Measurements from ENCODE around the gene RBMS1. TPM values are rescaled to one million over a fixed set of nuclear protein-coding genes. Genes with fewer than 3 reads are reported as not detected.

The RBMS1 gene
- total and polyA plus RNA-seq, 2 of the 13 experiments (the other 11 are each of a cell fraction or from before 2014, with no cell fraction given) = 55.5 to 110 TPM

GRCh38 chr2:160303527-160303926, 190.1 kb downstream of the RBMS1 start:
- no peak overlapping the region for H3K9ac ChIP-seq (ENCODE audit: insufficient read depth, low read depth, low read length)
- H3K27me3 ChIP-seq (ENCODE audit: control insufficient read depth in 1 of 2, insufficient read depth in 2 of 2, low read length in 2 of 2) = no peaks in the 10 kb centered on the region
- TF ChIP-seq SNRNP70 (IDR thresholded peaks at IDR 0.05; ENCODE audit: low read depth, low read length) = no peak
- no peak for TF ChIP-seq BRD4 (CRISPR knock-in tag; IDR thresholded peaks at IDR 0.05)
- no peak for TF ChIP-seq HNRNPK (IDR thresholded peaks at IDR 0.05; ENCODE audit: low read depth, low read length, poor library complexity, severe bottlenecking)
- no peak for TF ChIP-seq TOE1 (CRISPR knock-in tag; IDR thresholded peaks at IDR 0.05)
- no peak for TF ChIP-seq MXD3 (CRISPR knock-in tag; IDR thresholded peaks at IDR 0.05)
- TF ChIP-seq ZNF589 (CRISPR knock-in tag; conservative IDR thresholded peaks at IDR 0.05) = no peak
- TF ChIP-seq ESRRA (CRISPR knock-in tag; IDR thresholded peaks at IDR 0.05; ENCODE audit: low read depth) = no peak
- TF ChIP-seq YEATS4 (CRISPR knock-in tag; IDR thresholded peaks at IDR 0.05; ENCODE audit: borderline replicate concordance) = no peak
- no peak for TF ChIP-seq CBX5 (CRISPR knock-in tag; IDR thresholded peaks at IDR 0.05; ENCODE audit: borderline replicate concordance)
- TF ChIP-seq PBX2 (CRISPR knock-in tag; IDR thresholded peaks at IDR 0.05) = no peak
- no peak overlapping the region for H3K4me2 ChIP-seq (ENCODE audit: low read depth, low read length)
- H3K4me3 ChIP-seq (replicated peaks in 1 of 3; ENCODE audit: insufficient read depth in 1 of 3, low read depth in 2 of 3, low read length in 3 of 3) = no peak overlapping the region
- no peaks in the 10 kb centered on the region for H3K4me1 ChIP-seq (ENCODE audit: insufficient read depth, low read length)
- H3K9me3 ChIP-seq (ENCODE audit: low read length) = no peaks in the 10 kb centered on the region
- ATAC-seq (no peak), FAIRE-seq (no peak), DNase-seq (ENCODE audit: low spot score) (no peak)
- H3K36me3 ChIP-seq (replicated peaks in 1 of 2; ENCODE audit: control insufficient read depth in 1 of 2, insufficient read depth in 2 of 2, low read length in 2 of 2) = peaks cover 9 to 36% of the 10 kb centered on the region in 2 experiments
- H4K20me1 ChIP-seq (ENCODE audit: insufficient read depth, low read length) = no peaks in the 10 kb centered on the region; the same call in 1 of the 2 replicates
- ChIA-PET POLR2A (no interaction called here), CTCF (ENCODE audit: low intra/inter-chr PET ratio, low total read pairs) (no interaction called here)
- BruUV-seq (replicated peaks) = no TSS peak
- intact Hi-C loops (cut with micrococcal nuclease; ENCODE audit: unreplicated experiment) (no loop called here), in situ Hi-C loops (cut with HindIII; ENCODE audit: extremely low pct_ligation_motif_present, low pct_unique_long_range_greater_than_20kb) (no loop called here)
- no peak overlapping the region for H2AFZ ChIP-seq (ENCODE audit: low read length)
- WGBS (ENCODE audit: low lambda C conversion rate) = 95% methylated on average over 3 of the region's 3 CpGs
- H3K79me2 ChIP-seq (ENCODE audit: insufficient read depth, low read length) = no peaks in the 10 kb centered on the region
- no peak overlapping the region for H3K27ac ChIP-seq (ENCODE audit: extremely low read length, insufficient read depth, low read length)

All from HepG2 (cell line).